GM19240 (cell line): Measurements from ENCODE around the gene ENTREP3.

ENCODE experiments used
- DNase-seq: peaks from one replicate; pipeline ENCODE4 v3.0.0; 2011; ENCODE audit warnings: low spot score; ENCODE audit not compliant: insufficient read length

The ENTREP3 gene

GRCh38 chr1:155279268-155279667 is 24.0 kb upstream of the ENTREP3 start:
- no peak for DNase-seq

GRCh38 chr1:155278689-155279160 is 23.4 kb upstream of the ENTREP3 start:
- no peak for DNase-seq

- DNase-seq = peak; percentile 65
Observed at GRCh38 chr1:155277902-155278688, 22.8 kb upstream of the ENTREP3 start.

- DNase-seq = peak; percentile 98
Observed at GRCh38 chr1:155277070-155277901, 22.0 kb upstream of the ENTREP3 start, which contains the start of gene HCN3. Gene HCN3 (plus strand): TSS chr1:155277463. CDS start chr1:155277591, 128 bp downstream.

GRCh38 chr1:155273343-155274245 is 18.3 kb upstream of the ENTREP3 start, which contains the start of gene CLK2:
Gene CLK2 (minus strand): TSS chr1:155273504. CDS start chr1:155270977, 2,527 bp downstream.
- peak; percentile 97 for DNase-seq

GRCh38 chr1:155272466-155273342 is 17.4 kb upstream of the ENTREP3 start:
- DNase-seq = peak; percentile 47

- DNase-seq = no peak
Observed at GRCh38 chr1:155269381-155269780, 14.1 kb upstream of the ENTREP3 start.

- no peak for DNase-seq
Observed at GRCh38 chr1:155268630-155269029, 13.3 kb upstream of the ENTREP3 start.

- DNase-seq = no peak
Observed at GRCh38 chr1:155267373-155267772, 12.1 kb upstream of the ENTREP3 start.

- DNase-seq = no peak
Observed at GRCh38 chr1:155266553-155266952, 11.3 kb upstream of the ENTREP3 start.

GRCh38 chr1:155263067-155263466 is 7.8 kb upstream of the ENTREP3 start:
- no peak for DNase-seq

GRCh38 chr1:155261852-155262673 is 6.8 kb upstream of the ENTREP3 start, which contains the start of gene SCAMP3:
Gene SCAMP3 (minus strand): TSS chr1:155262360. CDS start chr1:155262151, 209 bp downstream.
- DNase-seq = peak; percentile 99

- no peak for DNase-seq
Observed at GRCh38 chr1:155261493-155261851, 6.2 kb upstream of the ENTREP3 start.

- no peak for DNase-seq
Observed at GRCh38 chr1:155260276-155260675, 5.0 kb upstream of the ENTREP3 start.

- DNase-seq = no peak
Observed at GRCh38 chr1:155256058-155256852, 972 bp upstream of the ENTREP3 start.

- DNase-seq = no peak
Observed at GRCh38 chr1:155254714-155255242, 505 bp downstream of the ENTREP3 start.

- DNase-seq = no peak
Observed at GRCh38 chr1:155254228-155254713, 1.0 kb downstream of the ENTREP3 start.

- DNase-seq = no peak
Observed at GRCh38 chr1:155253797-155254196, 1.5 kb downstream of the ENTREP3 start.
